Stimulated activated CD4-positive, alpha-beta T cell treated with anti-CD3 and anti-CD28 coated beads, Interleukin-1b, Interleukin-23, amount 100 ng/mL, for 48 hours (primary cell): ENCODE measurements around the gene MYLK2.

ENCODE experiments used
- DNase-seq: peaks from one replicate; pipeline ENCODE4 v3.0.0-alpha.2; 2020

MYLK2 gene

GRCh38 chr20:31836853-31837608 lies 17.9 kb downstream of the MYLK2 start:
- no peak for DNase-seq

GRCh38 chr20:31837896-31838397 lies 18.8 kb downstream of the MYLK2 start:
- DNase-seq: no peak

GRCh38 chr20:31838646-31839292 lies 19.6 kb downstream of the MYLK2 start:
- no peak for DNase-seq

GRCh38 chr20:31839782-31840487 lies 20.8 kb downstream of the MYLK2 start:
- DNase-seq: no peak

GRCh38 chr20:31840906-31841816 lies 22.0 kb downstream of the MYLK2 start:
- DNase-seq: no peak

- no peak for DNase-seq
Measured at GRCh38 chr20:31841928-31842327, 22.8 kb downstream of the MYLK2 start.

GRCh38 chr20:31842471-31843157 lies 23.5 kb downstream of the MYLK2 start:
- DNase-seq: no peak

- no peak for DNase-seq
Measured at GRCh38 chr20:31843288-31843687, 24.1 kb downstream of the MYLK2 start.

- DNase-seq: no peak
Measured at GRCh38 chr20:31843881-31844280, 24.7 kb downstream of the MYLK2 start.

GRCh38 chr20:31844737-31845299 lies 25.7 kb downstream of the MYLK2 start:
- DNase-seq: no peak

- DNase-seq: no peak
Measured at GRCh38 chr20:31845300-31845863, 26.2 kb downstream of the MYLK2 start, which contains the start of gene FOXS1. Gene FOXS1 (minus strand): TSS chr20:31845604. CDS start chr20:31845542, 62 bp downstream.

GRCh38 chr20:31846793-31847138 lies 27.6 kb downstream of the MYLK2 start:
- DNase-seq: no peak

GRCh38 chr20:31848088-31848999 lies 29.2 kb downstream of the MYLK2 start:
- DNase-seq: no peak

GRCh38 chr20:31849306-31849930 lies 30.3 kb downstream of the MYLK2 start:
- DNase-seq: no peak

GRCh38 chr20:31851240-31851955 lies 32.2 kb downstream of the MYLK2 start:
- no peak for DNase-seq

- DNase-seq: no peak
Measured at GRCh38 chr20:31853481-31853880, 34.3 kb downstream of the MYLK2 start.

- DNase-seq: no peak
Measured at GRCh38 chr20:31856516-31856915, 37.4 kb downstream of the MYLK2 start.

GRCh38 chr20:31857861-31858759 lies 39.0 kb downstream of the MYLK2 start:
- DNase-seq: no peak
